Calu3 (cell line): ENCODE data around the gene MAP2. TPM values are rescaled to one million over a fixed set of nuclear protein-coding genes. Genes with fewer than 3 reads are reported as not detected.

Experiments used
- BruUV-seq: library from RNA; stranded (reverse); fragments of 400-500 nt; replicated peaks from 2 replicates; lab custom pipeline; 2021; lab: Mats Ljungman, UMichigan
- CTCF ChIA-PET: fragments of 300-600 bp; sonication (Branson Sonifier 250); formaldehyde crosslinking; loops from one replicate; lab custom pipeline; 2022; ENCODE audit warnings: antibody characterized with exemption; lab: Charles Lee
- DNase-seq: peaks from one replicate; pipeline ENCODE4 v3.0.0; 2022
- H3K27ac Mint-ChIP-seq: one replicate; pipeline ENCODE4 v1.8.0; 2022; ENCODE audit warnings: mixed read lengths; ENCODE audit not compliant: unreplicated experiment
- H3K27me3 Mint-ChIP-seq: one replicate; pipeline ENCODE4 v1.8.0; 2022; ENCODE audit warnings: mixed read lengths; ENCODE audit not compliant: unreplicated experiment
- H3K36me3 Mint-ChIP-seq: one replicate; pipeline ENCODE4 v1.8.0; 2022; ENCODE audit warnings: mild to moderate bottlenecking, moderate library complexity, mixed read lengths; ENCODE audit not compliant: insufficient read depth, unreplicated experiment
- H3K4me1 Mint-ChIP-seq: one replicate; pipeline ENCODE4 v1.8.0; 2022; ENCODE audit warnings: mild to moderate bottlenecking, low read depth, mixed read lengths; ENCODE audit not compliant: unreplicated experiment
- H3K4me3 Mint-ChIP-seq: one replicate; pipeline ENCODE4 v1.8.0; 2022; ENCODE audit warnings: mild to moderate bottlenecking, low read depth, moderate library complexity, mixed read lengths; ENCODE audit not compliant: unreplicated experiment
- H3K9me3 Mint-ChIP-seq: one replicate; pipeline ENCODE4 v1.8.0; 2022; ENCODE audit warnings: low read depth, mixed read lengths; ENCODE audit not compliant: unreplicated experiment
- CTCF ChIP-seq: fragments of 200-600 bp; IDR thresholded peaks from one replicate; pipeline ENCODE4 v1.8.0; 2022; ENCODE audit warnings: antibody characterized with exemption; ENCODE audit not compliant: unreplicated experiment
- intact Hi-C: fragments of 100-400 bp; cut with micrococcal nuclease; formaldehyde crosslinking; loops from one replicate; pipeline ENCODE4 v1.10.0; 2022; ENCODE audit not compliant: unreplicated experiment
- total RNA-seq: library from RNA; stranded (reverse); gene quantifications from 2 replicates; pipeline ENCODE4 v1.2.3, GENCODE V29; 2022

The MAP2 gene
- total RNA-seq, 1 experiment from 2014 or later = 11.2 TPM

GRCh38 chr2:209582281-209582680, 158.4 kb downstream of the MAP2 start:
- intact Hi-C loops = no loop called here
- no peak overlapping the region for H3K4me3 Mint-ChIP-seq

GRCh38 chr2:209584472-209584871, 160.6 kb downstream of the MAP2 start:
- DNase-seq = no peak
- Mint-ChIP-seq H3K9me3 (no peaks in the 10 kb centered on the region), H3K36me3 (no peaks in the 10 kb centered on the region), H3K4me1 (no peaks in the 10 kb centered on the region), H3K27me3 (no peaks in the 10 kb centered on the region), H3K4me3 (no peak overlapping the region), H3K27ac (no peak overlapping the region)
- CTCF ChIA-PET = no interaction called here
- BruUV-seq = no TSS peak
- intact Hi-C loops = no loop called here
- no peak for TF ChIP-seq CTCF

More at GRCh38 chr2:209582281-209582680, 158.4 kb downstream of the MAP2 start:
- H3K9me3 Mint-ChIP-seq = no peaks in the 10 kb centered on the region
- DNase-seq = no peak
- no peak for TF ChIP-seq CTCF
- H3K27me3 Mint-ChIP-seq = no peaks in the 10 kb centered on the region
- CTCF ChIA-PET = interaction anchor here (0.6 kb wide), 1 partner anchor 1356 kb away, joined by 6 read pairs; no protein-coding TSS in a partner anchor
- no peaks in the 10 kb centered on the region for H3K36me3 Mint-ChIP-seq
- H3K27ac Mint-ChIP-seq = no peak overlapping the region
- no peaks in the 10 kb centered on the region for H3K4me1 Mint-ChIP-seq
- BruUV-seq = no TSS peak

- CTCF ChIA-PET = no interaction called here
- Mint-ChIP-seq H3K9me3 (no peaks in the 10 kb centered on the region), H3K27me3 (no peaks in the 10 kb centered on the region), H3K4me1 (no peaks in the 10 kb centered on the region), H3K27ac (no peak overlapping the region), H3K4me3 (no peak overlapping the region), H3K36me3 (no peaks in the 10 kb centered on the region)
- no peak for DNase-seq
- intact Hi-C loops = no loop called here
- no TSS peak for BruUV-seq
- TF ChIP-seq CTCF = no peak
Measured at GRCh38 chr2:209584915-209585314, 161.1 kb downstream of the MAP2 start.

- Mint-ChIP-seq H3K27me3 (no peaks in the 10 kb centered on the region), H3K4me1 (no peaks in the 10 kb centered on the region), H3K9me3 (no peaks in the 10 kb centered on the region), H3K36me3 (no peaks in the 10 kb centered on the region), H3K4me3 (no peak overlapping the region), H3K27ac (no peak overlapping the region)
- no peak for TF ChIP-seq CTCF
- intact Hi-C loops = no loop called here
- no TSS peak for BruUV-seq
- CTCF ChIA-PET = interaction anchor here (0.6 kb wide), 1 partner anchor 566 kb away, joined by 4 read pairs; no protein-coding TSS in a partner anchor
- no peak for DNase-seq
Measured at GRCh38 chr2:209591021-209591420, 167.2 kb downstream of the MAP2 start.
